GM21528 (cell line): ENCODE measurements around the gene OTOF.

Experiments
- ATAC-seq: cut with Tn5 transposase; IDR thresholded peaks from one replicate; pipeline ENCODE4 v1.9.1; 2021; ENCODE audit warnings: mild to moderate bottlenecking, moderate library complexity; ENCODE audit not compliant: unreplicated experiment, low FRiP score

The OTOF gene

DNA sequence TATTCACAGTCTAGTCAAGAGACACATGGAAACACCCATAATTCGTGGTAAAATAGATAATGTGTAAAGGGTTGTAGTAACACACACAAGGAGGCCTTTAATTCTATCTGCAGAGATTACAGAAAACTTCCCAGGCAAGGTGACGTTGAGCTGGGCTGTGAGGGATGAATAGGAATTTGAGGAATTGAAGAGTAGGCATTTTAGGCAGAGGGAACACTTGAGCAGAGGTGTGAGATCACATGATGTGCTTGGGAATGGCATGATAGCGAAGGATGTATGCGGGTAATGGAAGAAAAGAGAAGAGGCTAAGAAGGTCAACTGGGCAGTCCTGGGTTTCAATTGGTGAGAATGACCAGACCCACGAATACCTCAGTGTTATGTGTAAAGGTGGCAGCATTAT is 56.0 kb downstream of the OTOF start:
- no peak for ATAC-seq

DNA sequence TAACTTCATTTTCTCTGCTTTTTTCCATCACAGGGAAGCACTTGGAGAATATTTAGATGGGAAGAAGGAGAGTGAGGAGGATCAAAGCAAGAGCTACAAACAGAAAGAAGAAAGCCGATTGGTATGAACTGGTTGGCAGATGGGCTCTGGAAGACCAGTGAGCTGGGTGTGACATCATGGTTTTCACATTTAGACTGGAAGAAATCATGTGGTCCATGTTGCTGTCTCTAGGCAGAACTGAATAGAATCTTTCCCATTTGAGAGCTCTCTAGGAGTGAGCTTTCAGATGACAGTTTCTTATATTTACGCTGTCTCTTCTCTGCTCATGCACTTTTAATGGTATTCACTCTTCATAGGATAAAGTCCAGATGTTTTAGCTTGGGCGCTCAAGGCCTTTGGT is 63.6 kb downstream of the OTOF start:
- ATAC-seq, result no peak

DNA sequence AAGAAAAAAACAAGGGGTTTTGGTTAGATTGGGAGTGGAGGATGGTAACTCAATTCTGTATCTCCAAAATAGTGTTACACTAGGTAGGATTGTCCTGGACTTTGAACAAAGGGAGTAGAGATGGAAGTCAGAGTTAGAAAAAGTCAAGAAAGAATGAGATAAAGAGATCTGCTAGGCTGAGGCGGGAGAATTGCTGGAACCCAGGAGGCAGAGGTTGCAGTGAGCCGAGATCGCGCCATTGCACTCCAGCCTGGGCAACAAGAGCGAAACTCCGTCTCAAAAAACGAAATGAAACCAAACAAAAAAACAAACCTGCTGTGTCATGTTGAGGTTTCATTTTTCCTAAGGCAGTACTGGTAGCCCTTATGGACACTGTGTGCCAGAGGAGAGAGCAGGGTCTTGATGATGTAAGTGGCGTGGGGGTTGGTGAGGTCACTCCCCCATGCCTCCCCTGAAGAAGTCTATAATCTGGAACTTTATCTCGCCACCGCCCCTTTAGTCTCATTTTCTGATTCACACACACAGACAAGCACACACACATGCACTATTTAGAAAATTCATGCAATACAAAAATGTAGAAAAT is 65.7 kb downstream of the OTOF start:
- ATAC-seq, result no peak

DNA sequence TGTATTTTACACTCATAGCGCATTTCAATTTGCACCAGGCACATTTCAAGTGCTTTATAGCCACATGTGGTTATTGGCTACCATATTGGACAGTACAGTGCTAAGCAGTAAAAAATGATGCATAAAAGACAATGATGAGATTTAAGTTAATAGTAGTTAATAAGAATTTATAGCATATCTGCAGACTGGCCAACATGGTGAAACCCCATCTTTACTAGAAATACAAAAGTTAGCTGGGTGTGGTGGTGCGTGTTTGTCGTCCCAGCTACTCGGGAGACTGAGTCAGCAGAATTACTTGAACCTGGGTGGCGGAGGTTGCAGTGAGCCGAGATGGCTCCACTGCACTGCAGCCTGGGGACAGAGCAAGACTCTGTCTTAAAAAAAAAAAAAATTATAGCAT is 66.5 kb downstream of the OTOF start:
- no peak for ATAC-seq

DNA sequence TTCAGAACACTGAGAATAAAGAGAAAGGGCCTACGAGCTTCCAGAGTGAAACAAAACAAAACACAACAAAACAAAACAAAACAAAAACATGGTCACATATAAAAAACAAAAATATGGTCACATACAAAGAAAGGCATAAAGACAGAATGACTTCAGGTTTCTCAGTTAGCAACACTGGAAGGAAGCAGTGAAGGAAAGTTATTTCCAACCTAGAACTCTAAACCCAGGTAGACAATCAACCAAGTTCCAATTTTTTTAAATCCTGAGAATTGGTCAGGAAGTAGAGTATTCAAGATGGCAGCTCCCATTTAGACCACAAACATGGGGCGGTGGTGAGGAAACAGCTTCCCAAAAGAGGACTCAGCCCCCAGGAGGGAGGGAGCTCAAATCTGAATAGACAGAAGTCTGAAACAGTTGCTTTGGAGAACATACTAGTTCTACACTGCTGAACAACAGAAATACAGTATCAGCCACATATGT is 67.1 kb downstream of the OTOF start:
- no peak for ATAC-seq

DNA sequence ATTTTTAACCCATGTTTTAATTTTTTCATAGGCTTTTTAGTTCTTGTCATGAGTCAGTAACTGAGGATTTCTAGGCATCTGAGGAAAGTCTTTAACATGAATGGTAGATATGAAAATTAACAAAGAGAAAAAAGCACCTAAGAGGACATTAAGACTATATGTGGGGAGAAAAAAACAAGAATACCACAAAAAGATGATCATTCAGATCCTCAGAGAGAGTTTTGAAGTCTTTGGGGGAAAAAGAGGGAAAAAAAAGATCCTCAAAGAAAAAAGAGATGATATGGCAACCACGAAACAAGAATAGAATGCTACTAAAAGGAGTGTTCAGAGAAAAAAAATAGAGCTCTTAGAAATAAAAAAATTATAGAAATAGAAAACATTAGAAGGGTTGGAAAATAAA is 68.1 kb downstream of the OTOF start:
- no peak for ATAC-seq

DNA sequence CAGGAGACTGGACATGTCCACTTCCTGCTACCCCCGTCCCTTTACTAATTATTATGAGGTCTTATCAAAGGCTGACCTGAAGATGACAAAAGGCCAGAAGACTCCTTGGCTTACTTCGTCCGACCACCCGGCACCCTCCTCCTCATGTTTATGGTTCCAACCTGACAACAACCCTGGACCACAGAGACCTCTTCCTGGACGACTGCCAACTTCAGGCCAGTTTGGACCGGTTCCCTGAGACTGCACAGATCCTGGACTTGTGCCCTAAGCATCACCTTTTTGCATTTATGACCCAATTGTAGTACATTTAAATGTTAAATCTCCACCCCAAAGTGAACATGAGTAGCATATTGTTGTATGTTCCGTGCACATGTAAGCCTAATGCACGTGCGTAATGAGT is 70.4 kb downstream of the OTOF start:
- no peak for ATAC-seq
